Measurements from ENCODE around the gene IFNB1.

IFNB1 gene

GRCh38 chr9:21060919-21061561, 16.7 kb downstream of the IFNB1 start:
- DNase-seq = no peak

- DNase-seq = no peak
Measured at GRCh38 chr9:21056931-21057330, 20.8 kb downstream of the IFNB1 start.

GRCh38 chr9:21053851-21054250, 23.9 kb downstream of the IFNB1 start:
- no peak for DNase-seq

- DNase-seq = no peak
Measured at GRCh38 chr9:21047281-21047691, 30.5 kb downstream of the IFNB1 start.

GRCh38 chr9:21043841-21044240, 33.9 kb downstream of the IFNB1 start:
- no peak for DNase-seq

GRCh38 chr9:21042466-21042865, 35.3 kb downstream of the IFNB1 start:
- no peak for DNase-seq

GRCh38 chr9:21039302-21039701, 38.4 kb downstream of the IFNB1 start:
- no peak for DNase-seq

GRCh38 chr9:21037278-21037677, 40.5 kb downstream of the IFNB1 start:
- no peak for DNase-seq

- DNase-seq = no peak
Measured at GRCh38 chr9:21031808-21032183, 45.9 kb downstream of the IFNB1 start.

- no peak for DNase-seq
Measured at GRCh38 chr9:21031091-21031807, 46.5 kb downstream of the IFNB1 start, which contains the start of gene HACD4. HACD4 (minus strand) TSS chr9:21031640; CDS start chr9:21031590, 50 bp downstream.

GRCh38 chr9:21030389-21031035, 47.2 kb downstream of the IFNB1 start:
- no peak for DNase-seq

- DNase-seq = no peak
Measured at GRCh38 chr9:21029661-21030060, 48.1 kb downstream of the IFNB1 start.

GRCh38 chr9:21028466-21028865, 49.3 kb downstream of the IFNB1 start:
- DNase-seq = no peak

- no peak for DNase-seq
Measured at GRCh38 chr9:21027295-21027694, 50.4 kb downstream of the IFNB1 start.
